HepG2 (cell line): Measurements from ENCODE around the gene NFATC3. TPM values are rescaled to one million over a fixed set of nuclear protein-coding genes. Genes with fewer than 3 reads are reported as not detected.

Source experiments
- CHCHD3 ChIP-seq: sonication (generic); formaldehyde crosslinking; IDR thresholded peaks from 2 replicates; pipeline ENCODE4 v1.8.0; 2022; ENCODE audit warnings: mild to moderate bottlenecking, missing genetic modification reagents, moderate library complexity
- MZF1 ChIP-seq: sonication (generic); formaldehyde crosslinking; IDR thresholded peaks from 2 replicates; pipeline ENCODE4 v1.8.1; 2023; ENCODE audit warnings: mild to moderate bottlenecking, missing genetic modification reagents, borderline replicate concordance
- NFYB ChIP-seq: sonication (generic); formaldehyde crosslinking; IDR thresholded peaks from 2 replicates; pipeline ENCODE4 v1.4.0; 2020; ENCODE audit warnings: missing genetic modification reagents
- PTBP1 ChIP-seq: fragments of 200-400 bp; formaldehyde crosslinking; IDR thresholded peaks from 2 replicates; pipeline ENCODE4 v1.6.1; 2018; ENCODE audit warnings: low read length, low read depth; ENCODE audit not compliant: poor library complexity, severe bottlenecking
- TCF12 ChIP-seq, 2 experiments: fragments of 450-650 bp in 1 of 2; sonication (generic) in 1 of 2; formaldehyde crosslinking in 1 of 2; IDR thresholded peaks; 2 replicates each; pipeline versions ENCODE4 v1.6.1 to v1.8.0; 2017 to 2022; ENCODE audit warnings: antibody characterized with exemption in 1 of 2, mild to moderate bottlenecking in 1 of 2, missing genetic modification reagents in 1 of 2, moderate library complexity in 1 of 2
- ZNF292 ChIP-seq: sonication (generic); formaldehyde crosslinking; IDR thresholded peaks from 2 replicates; pipeline ENCODE4 v1.8.1; 2022; ENCODE audit warnings: mild to moderate bottlenecking, low read depth, missing genetic modification reagents, borderline replicate concordance
- polyA plus RNA-seq, 8 experiments: library from polyadenylated mRNA; depleted of rRNA in 3 of 8; stranded (reverse) in 7 of 8; unstranded in 1 of 8; fragments of >200 nt; fragmentation: Illumina TruSeq in 4 of 8; extraction: Trizol in 4 of 8; gene quantifications; 2 replicates each; pipeline versions ENCODE4 v1.2.1 to v1.2.3, GENCODE V29; 2011 to 2016; ENCODE audit warnings: low read depth in 4 of 8, missing spikeins in 1 of 8, mixed read lengths in 1 of 8; ENCODE audit not compliant: insufficient read depth in 1 of 8
- total RNA-seq, 5 experiments: library from RNA; depleted of rRNA; stranded (reverse); fragments of >200 nt; fragmentation: Illumina TruSeq; extraction: Trizol; gene quantifications; 2 replicates each; pipeline ENCODE4 v1.2.3, GENCODE V29; 2016; ENCODE audit warnings: low read depth in 1 of 5
- TF ChIP-seq, protein P1 (sequence below), 2 experiments: sonication (generic) in 1 of 2; formaldehyde crosslinking in 1 of 2; IDR thresholded peaks; 2 replicates each; pipeline versions ENCODE4 v1.6.1 to v1.9.0; 2014 to 2022; ENCODE audit warnings: antibody characterized with exemption in 1 of 2, borderline replicate concordance in 1 of 2, inconsistent platforms in 1 of 2, low read depth in 1 of 2, missing genetic modification reagents in 1 of 2
- TF ChIP-seq, protein P2 (sequence below): sonication (generic); formaldehyde crosslinking; IDR thresholded peaks from 2 replicates; pipeline ENCODE4 v1.9.0; 2022; ENCODE audit warnings: missing genetic modification reagents, mild to moderate bottlenecking, borderline replicate concordance
- TF ChIP-seq, protein P3 (sequence below): sonication (generic); formaldehyde crosslinking; conservative IDR thresholded peaks from 2 replicates; pipeline ENCODE4 v1.8.0; 2022; ENCODE audit warnings: mild to moderate bottlenecking, moderate library complexity, missing genetic modification reagents
- TF ChIP-seq, protein P4 (sequence below): sonication (generic); formaldehyde crosslinking; IDR thresholded peaks from 2 replicates; pipeline ENCODE4 v1.9.0; 2021; ENCODE audit warnings: missing genetic modification reagents, borderline replicate concordance
- TF ChIP-seq, protein P5 (sequence below): sonication (generic); IDR thresholded peaks from 2 replicates; pipeline ENCODE4 v1.6.1; 2016; ENCODE audit warnings: low read depth, borderline replicate concordance
- TF ChIP-seq, protein P6 (sequence below): IDR thresholded peaks from 2 replicates; pipeline ENCODE4 v1.6.1; 2016; ENCODE audit warnings: mild to moderate bottlenecking

The NFATC3 gene
- total and polyA plus RNA-seq, 2 of the 13 experiments (the other 11 are each of a cell fraction or from before 2014, with no cell fraction given): 52.6 to 62.7 TPM

DNA sequence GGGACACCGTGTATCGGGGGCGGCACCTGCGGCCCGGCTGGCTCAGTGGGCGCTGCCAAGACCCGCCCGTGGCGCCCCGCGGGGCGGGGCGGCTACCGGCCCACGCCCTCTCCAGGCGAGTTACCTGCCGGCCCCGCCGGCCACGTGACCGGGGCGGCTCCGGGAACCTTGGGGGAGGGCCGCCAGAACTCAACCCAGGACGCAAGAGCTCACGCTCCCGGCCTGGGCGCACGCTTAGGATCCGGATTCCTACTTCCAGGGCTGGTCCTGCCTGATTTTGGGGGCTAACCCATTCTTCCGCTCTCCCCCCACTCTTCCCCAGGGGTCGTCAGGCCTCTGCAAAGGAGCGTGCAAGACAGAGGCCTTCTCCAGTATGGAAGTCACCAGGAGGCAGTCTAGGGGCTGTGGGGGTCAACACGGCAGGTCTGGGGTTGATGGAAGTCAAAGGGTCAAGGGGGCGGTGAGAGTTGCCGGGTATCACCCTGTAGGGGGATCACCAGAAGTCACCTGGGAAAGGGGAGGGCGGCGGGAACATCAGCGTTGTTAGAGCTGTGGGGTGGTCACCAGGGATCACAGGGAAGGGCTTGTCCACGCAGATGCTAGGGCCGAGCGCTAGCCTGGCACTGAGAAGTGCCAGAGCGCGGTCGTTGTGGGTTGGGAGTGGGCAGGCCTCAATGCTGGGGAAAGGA is 151.1 kb downstream of the NFATC3 start (continued):
- TF ChIP-seq, protein P1, sequence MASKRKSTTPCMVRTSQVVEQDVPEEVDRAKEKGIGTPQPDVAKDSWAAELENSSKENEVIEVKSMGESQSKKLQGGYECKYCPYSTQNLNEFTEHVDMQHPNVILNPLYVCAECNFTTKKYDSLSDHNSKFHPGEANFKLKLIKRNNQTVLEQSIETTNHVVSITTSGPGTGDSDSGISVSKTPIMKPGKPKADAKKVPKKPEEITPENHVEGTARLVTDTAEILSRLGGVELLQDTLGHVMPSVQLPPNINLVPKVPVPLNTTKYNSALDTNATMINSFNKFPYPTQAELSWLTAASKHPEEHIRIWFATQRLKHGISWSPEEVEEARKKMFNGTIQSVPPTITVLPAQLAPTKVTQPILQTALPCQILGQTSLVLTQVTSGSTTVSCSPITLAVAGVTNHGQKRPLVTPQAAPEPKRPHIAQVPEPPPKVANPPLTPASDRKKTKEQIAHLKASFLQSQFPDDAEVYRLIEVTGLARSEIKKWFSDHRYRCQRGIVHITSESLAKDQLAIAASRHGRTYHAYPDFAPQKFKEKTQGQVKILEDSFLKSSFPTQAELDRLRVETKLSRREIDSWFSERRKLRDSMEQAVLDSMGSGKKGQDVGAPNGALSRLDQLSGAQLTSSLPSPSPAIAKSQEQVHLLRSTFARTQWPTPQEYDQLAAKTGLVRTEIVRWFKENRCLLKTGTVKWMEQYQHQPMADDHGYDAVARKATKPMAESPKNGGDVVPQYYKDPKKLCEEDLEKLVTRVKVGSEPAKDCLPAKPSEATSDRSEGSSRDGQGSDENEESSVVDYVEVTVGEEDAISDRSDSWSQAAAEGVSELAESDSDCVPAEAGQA (IDR thresholded peaks at IDR 0.05; ENCODE audit: low read depth): no peak
- TF ChIP-seq, protein P1 (CRISPR knock-in tag; IDR thresholded peaks at IDR 0.05; ENCODE audit: borderline replicate concordance): 0 out of 2 replicates have a peak, but pooled peaks have one; percentile 58
- TF ChIP-seq ZNF292 (no peak), CHCHD3 (CRISPR knock-in tag) (peak; percentile 59; the same call in 1 of the 2 replicates), PTBP1 (peak; percentile 27), TCF12 (IDR thresholded peaks at IDR 0.05) (no peak), TCF12 (CRISPR knock-in tag; IDR thresholded peaks at IDR 0.05) (0 out of 2 replicates have a peak, but pooled peaks have one; percentile 51), MZF1 (CRISPR knock-in tag) (no peak), NFYB (CRISPR knock-in tag) (peak; percentile 36; the same call in 1 of the 2 replicates)
- TF ChIP-seq, protein P2, sequence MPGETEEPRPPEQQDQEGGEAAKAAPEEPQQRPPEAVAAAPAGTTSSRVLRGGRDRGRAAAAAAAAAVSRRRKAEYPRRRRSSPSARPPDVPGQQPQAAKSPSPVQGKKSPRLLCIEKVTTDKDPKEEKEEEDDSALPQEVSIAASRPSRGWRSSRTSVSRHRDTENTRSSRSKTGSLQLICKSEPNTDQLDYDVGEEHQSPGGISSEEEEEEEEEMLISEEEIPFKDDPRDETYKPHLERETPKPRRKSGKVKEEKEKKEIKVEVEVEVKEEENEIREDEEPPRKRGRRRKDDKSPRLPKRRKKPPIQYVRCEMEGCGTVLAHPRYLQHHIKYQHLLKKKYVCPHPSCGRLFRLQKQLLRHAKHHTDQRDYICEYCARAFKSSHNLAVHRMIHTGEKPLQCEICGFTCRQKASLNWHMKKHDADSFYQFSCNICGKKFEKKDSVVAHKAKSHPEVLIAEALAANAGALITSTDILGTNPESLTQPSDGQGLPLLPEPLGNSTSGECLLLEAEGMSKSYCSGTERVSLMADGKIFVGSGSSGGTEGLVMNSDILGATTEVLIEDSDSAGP: no peak
- TF ChIP-seq, protein P3, sequence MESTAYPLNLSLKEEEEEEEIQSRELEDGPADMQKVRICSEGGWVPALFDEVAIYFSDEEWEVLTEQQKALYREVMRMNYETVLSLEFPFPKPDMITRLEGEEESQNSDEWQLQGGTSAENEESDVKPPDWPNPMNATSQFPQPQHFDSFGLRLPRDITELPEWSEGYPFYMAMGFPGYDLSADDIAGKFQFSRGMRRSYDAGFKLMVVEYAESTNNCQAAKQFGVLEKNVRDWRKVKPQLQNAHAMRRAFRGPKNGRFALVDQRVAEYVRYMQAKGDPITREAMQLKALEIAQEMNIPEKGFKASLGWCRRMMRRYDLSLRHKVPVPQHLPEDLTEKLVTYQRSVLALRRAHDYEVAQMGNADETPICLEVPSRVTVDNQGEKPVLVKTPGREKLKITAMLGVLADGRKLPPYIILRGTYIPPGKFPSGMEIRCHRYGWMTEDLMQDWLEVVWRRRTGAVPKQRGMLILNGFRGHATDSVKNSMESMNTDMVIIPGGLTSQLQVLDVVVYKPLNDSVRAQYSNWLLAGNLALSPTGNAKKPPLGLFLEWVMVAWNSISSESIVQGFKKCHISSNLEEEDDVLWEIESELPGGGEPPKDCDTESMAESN (CRISPR knock-in tag): no peak; the same call in 1 of the 2 replicates
- TF ChIP-seq, protein P4, sequence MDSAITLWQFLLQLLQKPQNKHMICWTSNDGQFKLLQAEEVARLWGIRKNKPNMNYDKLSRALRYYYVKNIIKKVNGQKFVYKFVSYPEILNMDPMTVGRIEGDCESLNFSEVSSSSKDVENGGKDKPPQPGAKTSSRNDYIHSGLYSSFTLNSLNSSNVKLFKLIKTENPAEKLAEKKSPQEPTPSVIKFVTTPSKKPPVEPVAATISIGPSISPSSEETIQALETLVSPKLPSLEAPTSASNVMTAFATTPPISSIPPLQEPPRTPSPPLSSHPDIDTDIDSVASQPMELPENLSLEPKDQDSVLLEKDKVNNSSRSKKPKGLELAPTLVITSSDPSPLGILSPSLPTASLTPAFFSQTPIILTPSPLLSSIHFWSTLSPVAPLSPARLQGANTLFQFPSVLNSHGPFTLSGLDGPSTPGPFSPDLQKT (CRISPR knock-in tag): 0 out of 2 replicates have a peak, but pooled peaks have one; percentile 75
- TF ChIP-seq, protein P5, sequence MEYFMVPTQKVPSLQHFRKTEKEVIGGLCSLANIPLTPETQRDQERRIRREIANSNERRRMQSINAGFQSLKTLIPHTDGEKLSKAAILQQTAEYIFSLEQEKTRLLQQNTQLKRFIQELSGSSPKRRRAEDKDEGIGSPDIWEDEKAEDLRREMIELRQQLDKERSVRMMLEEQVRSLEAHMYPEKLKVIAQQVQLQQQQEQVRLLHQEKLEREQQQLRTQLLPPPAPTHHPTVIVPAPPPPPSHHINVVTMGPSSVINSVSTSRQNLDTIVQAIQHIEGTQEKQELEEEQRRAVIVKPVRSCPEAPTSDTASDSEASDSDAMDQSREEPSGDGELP: peak; percentile 35; the same call in 1 of the 2 replicates
- TF ChIP-seq, protein P6, sequence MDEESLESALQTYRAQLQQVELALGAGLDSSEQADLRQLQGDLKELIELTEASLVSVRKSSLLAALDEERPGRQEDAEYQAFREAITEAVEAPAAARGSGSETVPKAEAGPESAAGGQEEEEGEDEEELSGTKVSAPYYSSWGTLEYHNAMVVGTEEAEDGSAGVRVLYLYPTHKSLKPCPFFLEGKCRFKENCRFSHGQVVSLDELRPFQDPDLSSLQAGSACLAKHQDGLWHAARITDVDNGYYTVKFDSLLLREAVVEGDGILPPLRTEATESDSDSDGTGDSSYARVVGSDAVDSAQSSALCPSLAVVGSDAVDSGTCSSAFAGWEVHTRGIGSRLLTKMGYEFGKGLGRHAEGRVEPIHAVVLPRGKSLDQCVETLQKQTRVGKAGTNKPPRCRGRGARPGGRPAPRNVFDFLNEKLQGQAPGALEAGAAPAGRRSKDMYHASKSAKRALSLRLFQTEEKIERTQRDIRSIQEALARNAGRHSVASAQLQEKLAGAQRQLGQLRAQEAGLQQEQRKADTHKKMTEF: no peak; the same call in 1 of the 2 replicates
